DMS153 (cell line): ENCODE measurements around the gene PSMB9.
"Not testable (repeated sequence)": the region's sequence is repeated elsewhere in the genome, so short reads cannot be mapped to it uniquely, and the experiment has no call there.

Experiments used
- DNase-seq: peaks from one replicate; lab custom pipeline; 2025; lab: John Stamatoyannopoulos, UW

The PSMB9 gene

GRCh38 chr6:32860674-32861073 is 6.7 kb downstream of the PSMB9 start:
- no peak for DNase-seq

- DNase-seq = no peak
These were observed 8.7 kb downstream of the PSMB9 start for GRCh38 chr6:32862725-32863124.

- DNase-seq = no peak
These were observed 11.9 kb downstream of the PSMB9 start for GRCh38 chr6:32865724-32866443.

GRCh38 chr6:32867022-32867477 is 13.1 kb downstream of the PSMB9 start:
- DNase-seq = no peak

- no peak for DNase-seq
These were observed 13.7 kb downstream of the PSMB9 start for GRCh38 chr6:32867554-32868256.

- DNase-seq = peak; percentile 58
These were observed 14.3 kb downstream of the PSMB9 start for GRCh38 chr6:32868257-32868788.

GRCh38 chr6:32873947-32874346 is 20.0 kb downstream of the PSMB9 start:
- DNase-seq = not testable (repeated sequence)

- DNase-seq = no peak
These were observed 22.6 kb downstream of the PSMB9 start for GRCh38 chr6:32876603-32877002.

GRCh38 chr6:32879691-32880090 is 25.7 kb downstream of the PSMB9 start:
- DNase-seq = no peak

GRCh38 chr6:32880962-32881361 is 27.0 kb downstream of the PSMB9 start:
- not testable (repeated sequence) for DNase-seq

GRCh38 chr6:32882879-32883250 is 28.9 kb downstream of the PSMB9 start:
- no peak for DNase-seq

- DNase-seq = no peak
These were observed 29.8 kb downstream of the PSMB9 start for GRCh38 chr6:32883789-32884188.

- DNase-seq = peak; percentile 56
These were observed 31.8 kb downstream of the PSMB9 start for GRCh38 chr6:32885698-32886286.

- no peak for DNase-seq
These were observed 32.8 kb downstream of the PSMB9 start for GRCh38 chr6:32886681-32887383.

- DNase-seq = no peak
These were observed 33.6 kb downstream of the PSMB9 start for GRCh38 chr6:32887616-32888015.

- DNase-seq = no peak
These were observed 34.6 kb downstream of the PSMB9 start for GRCh38 chr6:32888576-32888975.

GRCh38 chr6:32889533-32889932 is 35.5 kb downstream of the PSMB9 start:
- DNase-seq = no peak

- DNase-seq = no peak
These were observed 36.8 kb downstream of the PSMB9 start for GRCh38 chr6:32890831-32891230.

- DNase-seq = peak; percentile 93
These were observed 40.4 kb downstream of the PSMB9 start for GRCh38 chr6:32894085-32895005.

- DNase-seq = no peak
These were observed 41.0 kb downstream of the PSMB9 start for GRCh38 chr6:32895006-32895345.

GRCh38 chr6:32903952-32904351 is 50.0 kb downstream of the PSMB9 start:
- DNase-seq = no peak
